Measurements from ENCODE around the gene IRF9.

IRF9 gene

GRCh38 chr14:24171422-24172260 is 10.6 kb downstream of the IRF9 start, which contains the start of gene REC8:
REC8 (plus strand) TSS chr14:24172080; CDS start chr14:24172553, 473 bp downstream.
- peak; percentile 99 for DNase-seq
- peak within 1 kb of the TSS; percentile 92 for H3K4me2 ChIP-seq (ENCODE audit: low read length)
- H3K23ac ChIP-seq (ENCODE audit: low read length): no peak within 1 kb of the TSS
- no CpG with 5 or more reads among the region's 63 CpGs for WGBS (ENCODE audit: extremely low coverage, insufficient coverage, low lambda C conversion rate)
- H3K79me1 ChIP-seq (ENCODE audit: low read length): no peaks in the 10 kb centered on the region
- H3K27ac ChIP-seq (ENCODE audit: low read depth, low read length): no peak within 1 kb of the TSS
- H4K8ac ChIP-seq (ENCODE audit: low read depth, low read length): no peak within 1 kb of the TSS
- H2AK5ac ChIP-seq (ENCODE audit: low read length): no peak within 1 kb of the TSS
- H3K36me3 ChIP-seq (ENCODE audit: control insufficient read depth, insufficient read depth, low read length): no peaks in the 10 kb centered on the region
- H3K4ac ChIP-seq (ENCODE audit: low read depth, low read length): no peak within 1 kb of the TSS
- no peaks in the 10 kb centered on the region for H3K27me3 ChIP-seq (ENCODE audit: insufficient read depth, low read length, poor library complexity)
- no peak within 1 kb of the TSS for H4K5ac ChIP-seq (ENCODE audit: low read length)
- H2BK15ac ChIP-seq (replicated peaks; ENCODE audit: low read depth): no peak within 1 kb of the TSS
- peak within 1 kb of the TSS; percentile 75 for H3K9ac ChIP-seq (ENCODE audit: low read length)
- H3K4me3 ChIP-seq (ENCODE audit: low read length): peak within 1 kb of the TSS; percentile 57
- no peaks in the 10 kb centered on the region for H3K79me2 ChIP-seq (ENCODE audit: control insufficient read depth, insufficient read depth, low read length)
- H2BK5ac ChIP-seq (ENCODE audit: low read length): no peak within 1 kb of the TSS
- no peak within 1 kb of the TSS for H2BK120ac ChIP-seq (ENCODE audit: low read depth, low read length)
- peaks cover 3% of the 10 kb centered on the region for H3K4me1 ChIP-seq (ENCODE audit: control insufficient read depth, low read depth, low read length)
- H3K56ac ChIP-seq (ENCODE audit: low read length): peak within 1 kb of the TSS; percentile 85
- H3K18ac ChIP-seq (ENCODE audit: low read length): no peak within 1 kb of the TSS

- Histone ChIP-seq H3K4me2 (ENCODE audit: low read length) (peak overlapping the region; percentile 92), H3K4me3 (ENCODE audit: low read length) (peak overlapping the region; percentile 57), H3K23ac (ENCODE audit: low read length) (no peak overlapping the region), H3K79me2 (ENCODE audit: control insufficient read depth, insufficient read depth, low read length) (no peaks in the 10 kb centered on the region), H3K18ac (ENCODE audit: low read length) (no peak overlapping the region), H2BK120ac (ENCODE audit: low read depth, low read length) (no peak overlapping the region), H4K5ac (ENCODE audit: low read length) (no peak overlapping the region), H4K8ac (ENCODE audit: low read depth, low read length) (no peak overlapping the region), H2BK15ac (replicated peaks; ENCODE audit: low read depth) (no peak overlapping the region), H3K27ac (ENCODE audit: low read depth, low read length) (no peak overlapping the region), H3K56ac (ENCODE audit: low read length) (peak overlapping the region; percentile 85), H3K9ac (ENCODE audit: low read length) (peak overlapping the region; percentile 75), H2AK5ac (ENCODE audit: low read length) (no peak overlapping the region), H3K4ac (ENCODE audit: low read depth, low read length) (no peak overlapping the region), H3K79me1 (ENCODE audit: low read length) (no peaks in the 10 kb centered on the region), H3K27me3 (ENCODE audit: insufficient read depth, low read length, poor library complexity) (no peaks in the 10 kb centered on the region), H2BK5ac (ENCODE audit: low read length) (no peak overlapping the region), H3K36me3 (ENCODE audit: control insufficient read depth, insufficient read depth, low read length) (no peaks in the 10 kb centered on the region), H3K4me1 (ENCODE audit: control insufficient read depth, low read depth, low read length) (peaks cover 3% of the 10 kb centered on the region)
- WGBS (ENCODE audit: extremely low coverage, insufficient coverage, low lambda C conversion rate): no CpG with 5 or more reads among the region's 30 CpGs
- DNase-seq: no peak
Measured at GRCh38 chr14:24172261-24172860, 11.3 kb downstream of the IRF9 start.

GRCh38 chr14:24172871-24173281 is 11.8 kb downstream of the IRF9 start:
- Histone ChIP-seq H4K5ac (ENCODE audit: low read length) (no peak overlapping the region), H3K4ac (ENCODE audit: low read depth, low read length) (no peak overlapping the region), H3K18ac (ENCODE audit: low read length) (no peak overlapping the region), H3K27me3 (ENCODE audit: insufficient read depth, low read length, poor library complexity) (no peaks in the 10 kb centered on the region), H2BK5ac (ENCODE audit: low read length) (no peak overlapping the region), H2BK15ac (replicated peaks; ENCODE audit: low read depth) (no peak overlapping the region), H2BK120ac (ENCODE audit: low read depth, low read length) (no peak overlapping the region), H3K79me1 (ENCODE audit: low read length) (no peaks in the 10 kb centered on the region), H3K4me2 (ENCODE audit: low read length) (no peak overlapping the region), H2AK5ac (ENCODE audit: low read length) (no peak overlapping the region), H3K23ac (ENCODE audit: low read length) (no peak overlapping the region), H3K9ac (ENCODE audit: low read length) (no peak overlapping the region), H3K56ac (ENCODE audit: low read length) (peak overlapping the region; percentile 85), H4K8ac (ENCODE audit: low read depth, low read length) (no peak overlapping the region), H3K36me3 (ENCODE audit: control insufficient read depth, insufficient read depth, low read length) (no peaks in the 10 kb centered on the region), H3K27ac (ENCODE audit: low read depth, low read length) (no peak overlapping the region), H3K79me2 (ENCODE audit: control insufficient read depth, insufficient read depth, low read length) (no peaks in the 10 kb centered on the region), H3K4me1 (ENCODE audit: control insufficient read depth, low read depth, low read length) (peaks cover 3% of the 10 kb centered on the region), H3K4me3 (ENCODE audit: low read length) (no peak overlapping the region)
- no peak for DNase-seq
- no CpG with 5 or more reads among the region's 20 CpGs for WGBS (ENCODE audit: extremely low coverage, insufficient coverage, low lambda C conversion rate)

GRCh38 chr14:24176599-24176998 is 15.5 kb downstream of the IRF9 start:
- H3K23ac ChIP-seq (ENCODE audit: low read length): no peak overlapping the region
- H3K79me1 ChIP-seq (ENCODE audit: low read length): no peaks in the 10 kb centered on the region
- no peak overlapping the region for H3K9ac ChIP-seq (ENCODE audit: low read length)
- H2BK120ac ChIP-seq (ENCODE audit: low read depth, low read length): no peak overlapping the region
- H3K56ac ChIP-seq (ENCODE audit: low read length): no peak overlapping the region
- H3K4me1 ChIP-seq (ENCODE audit: control insufficient read depth, low read depth, low read length): peaks cover 3% of the 10 kb centered on the region
- no peak for DNase-seq
- no peak overlapping the region for H2BK5ac ChIP-seq (ENCODE audit: low read length)
- no peaks in the 10 kb centered on the region for H3K27me3 ChIP-seq (ENCODE audit: insufficient read depth, low read length, poor library complexity)
- H3K79me2 ChIP-seq (ENCODE audit: control insufficient read depth, insufficient read depth, low read length): no peaks in the 10 kb centered on the region
- H3K4me3 ChIP-seq (ENCODE audit: low read length): no peak overlapping the region
- H3K4ac ChIP-seq (ENCODE audit: low read depth, low read length): no peak overlapping the region
- no peak overlapping the region for H4K8ac ChIP-seq (ENCODE audit: low read depth, low read length)
- H3K18ac ChIP-seq (ENCODE audit: low read length): no peak overlapping the region
- no peak overlapping the region for H3K4me2 ChIP-seq (ENCODE audit: low read length)
- no peak overlapping the region for H2BK15ac ChIP-seq (replicated peaks; ENCODE audit: low read depth)
- no CpG with 5 or more reads among the region's 5 CpGs for WGBS (ENCODE audit: extremely low coverage, insufficient coverage, low lambda C conversion rate)
- H3K36me3 ChIP-seq (ENCODE audit: control insufficient read depth, insufficient read depth, low read length): peaks cover 8% of the 10 kb centered on the region
- no peak overlapping the region for H3K27ac ChIP-seq (ENCODE audit: low read depth, low read length)
- H2AK5ac ChIP-seq (ENCODE audit: low read length): no peak overlapping the region
- H4K5ac ChIP-seq (ENCODE audit: low read length): no peak overlapping the region

GRCh38 chr14:24177041-24177825 is 16.2 kb downstream of the IRF9 start:
- peaks cover 8% of the 10 kb centered on the region for H3K36me3 ChIP-seq (ENCODE audit: control insufficient read depth, insufficient read depth, low read length)
- no peak overlapping the region for H3K4me2 ChIP-seq (ENCODE audit: low read length)
- no peak overlapping the region for H4K5ac ChIP-seq (ENCODE audit: low read length)
- H3K56ac ChIP-seq (ENCODE audit: low read length): no peak overlapping the region
- no peak overlapping the region for H2BK15ac ChIP-seq (replicated peaks; ENCODE audit: low read depth)
- H3K18ac ChIP-seq (ENCODE audit: low read length): no peak overlapping the region
- no peak overlapping the region for H3K27ac ChIP-seq (ENCODE audit: low read depth, low read length)
- no peaks in the 10 kb centered on the region for H3K79me2 ChIP-seq (ENCODE audit: control insufficient read depth, insufficient read depth, low read length)
- no peak overlapping the region for H2BK5ac ChIP-seq (ENCODE audit: low read length)
- H3K79me1 ChIP-seq (ENCODE audit: low read length): no peaks in the 10 kb centered on the region
- no peak for DNase-seq
- H3K4ac ChIP-seq (ENCODE audit: low read depth, low read length): no peak overlapping the region
- H3K9ac ChIP-seq (ENCODE audit: low read length): no peak overlapping the region
- H4K8ac ChIP-seq (ENCODE audit: low read depth, low read length): no peak overlapping the region
- H3K4me1 ChIP-seq (ENCODE audit: control insufficient read depth, low read depth, low read length): peaks cover 1% of the 10 kb centered on the region
- no peaks in the 10 kb centered on the region for H3K27me3 ChIP-seq (ENCODE audit: insufficient read depth, low read length, poor library complexity)
- H3K23ac ChIP-seq (ENCODE audit: low read length): no peak overlapping the region
- WGBS (ENCODE audit: extremely low coverage, insufficient coverage, low lambda C conversion rate): no CpG with 5 or more reads among the region's 12 CpGs
- no peak overlapping the region for H3K4me3 ChIP-seq (ENCODE audit: low read length)
- H2BK120ac ChIP-seq (ENCODE audit: low read depth, low read length): no peak overlapping the region
- no peak overlapping the region for H2AK5ac ChIP-seq (ENCODE audit: low read length)
